ENCODE measurements around the gene NRIP2.

The NRIP2 gene

GRCh38 chr12:2844786-2845185, 10.0 kb upstream of the NRIP2 start:
- DNase-seq = no peak

GRCh38 chr12:2842948-2843347, 8.1 kb upstream of the NRIP2 start:
- no peak for DNase-seq

- DNase-seq = no peak
Observed at GRCh38 chr12:2841056-2841650, 6.3 kb upstream of the NRIP2 start.

GRCh38 chr12:2836574-2836973, 1.7 kb upstream of the NRIP2 start:
- DNase-seq = no peak

DNA sequence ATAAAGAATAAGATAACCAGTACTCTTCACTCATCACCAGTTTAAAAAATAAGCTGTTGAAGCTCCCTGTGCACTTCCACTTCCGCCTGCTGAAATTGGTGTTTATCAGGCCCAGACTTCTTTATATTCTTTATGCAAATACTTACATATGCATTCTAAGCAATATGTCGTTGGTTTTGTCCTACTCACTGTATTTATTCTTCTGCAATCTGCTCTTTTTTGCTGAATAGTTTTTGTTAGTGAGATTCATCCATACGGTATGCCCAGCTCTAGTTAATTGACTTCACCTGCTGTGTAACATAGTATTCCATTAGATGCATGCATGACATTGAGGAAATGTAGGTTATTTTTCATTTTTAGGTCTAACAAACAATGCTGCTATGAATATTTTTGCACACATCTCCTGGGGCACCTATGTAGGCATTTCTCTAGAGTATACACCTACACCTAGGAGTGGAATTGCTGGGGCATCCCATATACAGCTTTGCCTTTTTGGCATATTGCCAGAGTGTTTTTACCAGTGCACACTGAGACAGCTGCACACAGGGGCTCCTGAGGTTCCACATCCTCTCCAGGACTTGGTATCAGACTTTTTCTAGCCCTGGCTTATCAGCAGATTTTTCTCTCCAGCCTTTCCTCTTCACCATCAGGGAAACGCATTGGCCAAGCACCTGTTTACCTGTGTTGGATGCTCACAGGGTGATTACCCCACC, 1.0 kb upstream of the NRIP2 start:
- no peak for DNase-seq

- no peak for DNase-seq
Observed at GRCh38 chr12:2833810-2834209, 1.0 kb downstream of the NRIP2 start.

- DNase-seq = no peak
Observed at GRCh38 chr12:2833327-2833726, 1.5 kb downstream of the NRIP2 start.

GRCh38 chr12:2832550-2833127, 2.2 kb downstream of the NRIP2 start:
- DNase-seq = no peak

- no peak for DNase-seq
Observed at GRCh38 chr12:2829275-2829674, 5.6 kb downstream of the NRIP2 start.

DNA sequence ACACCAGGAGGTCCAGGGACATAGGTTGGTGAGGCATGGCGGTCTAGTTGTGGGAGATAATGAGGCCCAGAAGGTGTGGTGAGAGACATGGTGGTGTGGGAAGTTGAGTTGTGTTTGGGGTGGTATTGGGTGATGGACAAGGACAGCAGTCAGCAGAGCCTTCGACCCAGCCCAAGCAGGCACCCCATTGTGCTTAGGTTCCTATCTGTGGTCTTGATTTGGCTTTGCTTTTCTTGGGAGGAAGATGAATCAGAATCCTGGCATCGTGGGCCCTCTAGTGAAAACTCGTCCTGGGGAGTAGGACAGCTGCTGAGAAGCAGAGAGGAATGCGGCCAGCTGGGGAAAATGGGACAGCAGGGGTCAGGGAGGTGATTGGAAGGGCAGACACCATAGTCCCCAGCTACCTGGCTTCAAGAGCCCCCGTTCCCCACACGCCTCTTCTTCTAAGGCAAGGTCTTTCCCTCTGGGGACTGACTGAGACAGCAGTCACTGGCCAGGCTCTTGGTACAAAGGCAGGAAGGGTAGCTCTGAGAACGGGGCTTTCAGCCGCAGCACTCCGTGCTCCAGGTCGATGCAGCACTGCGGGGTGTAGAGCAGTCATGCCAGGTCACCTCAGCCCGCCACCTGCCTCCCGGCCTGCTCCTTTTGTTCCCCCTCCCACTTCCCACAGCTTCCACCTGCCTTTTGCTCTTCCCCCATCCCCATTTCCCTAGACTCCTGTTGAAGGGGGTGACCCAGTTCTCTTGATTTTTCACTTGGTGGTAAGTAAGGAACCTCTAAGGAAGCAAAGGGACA, 7.9 kb downstream of the NRIP2 start:
- DNase-seq = no peak

- no peak for DNase-seq
Observed at GRCh38 chr12:2826036-2826435, 8.8 kb downstream of the NRIP2 start.

- DNase-seq = no peak
Observed at GRCh38 chr12:2825132-2825531, 9.7 kb downstream of the NRIP2 start.

GRCh38 chr12:2824541-2824940, 10.3 kb downstream of the NRIP2 start:
- DNase-seq = no peak

DNA sequence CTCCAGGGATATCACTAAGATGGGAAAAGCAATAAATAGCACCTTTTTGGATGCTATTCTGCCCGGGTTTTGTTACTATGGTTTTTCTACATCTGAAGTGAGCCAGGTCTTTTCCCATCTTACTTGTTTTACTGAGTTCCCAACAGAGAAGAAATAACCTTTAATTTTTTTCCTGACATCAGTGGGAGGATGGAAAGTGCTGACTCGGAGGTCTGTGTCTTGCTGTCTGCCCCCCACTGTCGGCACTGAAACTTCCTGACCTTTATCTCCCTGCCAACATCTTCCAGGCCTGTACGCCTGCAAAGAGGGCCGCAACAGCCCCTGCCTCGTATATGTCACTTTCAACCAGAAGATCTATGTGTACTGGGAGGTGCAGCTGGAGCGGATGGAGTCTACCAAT, 11.4 kb downstream of the NRIP2 start:
- no peak for DNase-seq

- no peak for DNase-seq
Observed at GRCh38 chr12:2820432-2820831, 14.4 kb downstream of the NRIP2 start.

DNA sequence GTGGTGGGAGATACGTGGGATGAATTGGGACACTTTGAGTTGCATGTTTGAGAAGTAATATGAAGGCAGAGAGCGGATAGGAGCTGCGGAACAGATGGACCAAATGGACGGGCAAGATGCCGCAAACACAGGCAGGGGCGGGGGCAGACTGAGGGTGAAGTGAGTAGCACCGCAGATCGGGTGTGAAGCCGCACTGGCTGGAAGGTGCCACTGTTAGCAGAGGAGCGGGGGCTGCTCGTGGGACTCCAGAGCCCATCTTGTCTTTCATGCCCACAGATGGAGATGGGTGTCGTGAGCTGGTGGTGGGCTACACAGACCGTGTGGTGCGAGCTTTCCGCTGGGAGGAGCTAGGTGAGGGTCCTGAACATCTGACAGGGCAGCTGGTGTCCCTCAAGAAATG, 15.0 kb downstream of the NRIP2 start:
- DNase-seq = no peak

DNA sequence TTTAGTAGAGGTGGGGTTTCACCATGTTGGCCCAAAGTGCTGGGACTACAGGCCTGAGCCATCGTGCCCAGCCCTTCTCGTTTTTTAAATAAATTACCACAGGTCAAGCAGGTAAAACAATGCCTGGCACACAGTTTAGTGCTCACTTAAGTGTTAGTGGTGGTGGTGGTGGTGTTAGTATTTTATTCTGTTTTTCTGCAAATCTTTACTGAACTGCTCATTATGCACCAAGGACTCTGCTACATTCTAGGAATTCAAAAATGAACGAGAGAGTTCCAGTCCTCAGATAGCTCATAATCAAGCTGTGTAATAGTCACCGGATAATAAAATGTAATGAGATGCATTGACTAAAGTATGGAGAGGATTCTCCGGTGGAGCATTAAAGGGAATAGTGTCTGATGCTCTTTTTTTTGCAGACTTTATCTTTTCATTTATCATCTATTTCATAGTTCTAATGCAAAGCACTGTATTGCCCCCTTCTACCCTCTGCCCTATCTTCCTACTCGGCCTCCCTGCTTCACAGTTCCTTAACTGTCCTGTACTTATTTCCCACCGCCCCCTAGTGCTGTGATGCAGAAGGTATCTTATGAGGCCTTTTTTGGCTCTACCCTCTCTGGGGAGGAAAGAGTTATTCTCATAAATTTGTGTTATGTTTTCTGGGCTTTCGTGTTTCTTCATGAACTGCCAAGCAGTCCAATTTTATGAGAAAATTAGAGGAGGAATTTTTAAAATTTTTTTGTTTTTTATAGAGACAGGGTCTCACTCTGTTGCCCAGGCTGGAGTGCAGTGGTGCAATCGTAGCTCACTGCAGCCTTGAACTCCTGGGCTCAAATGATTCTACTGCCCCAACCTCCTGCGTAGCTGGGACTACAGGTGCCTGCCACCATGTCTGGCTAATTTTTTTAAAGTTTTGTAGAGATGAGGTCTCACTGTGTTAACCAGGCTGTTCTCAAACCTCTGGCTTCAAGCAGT, 21.3 kb downstream of the NRIP2 start:
- DNase-seq = peak; percentile 50 to 61

DNA sequence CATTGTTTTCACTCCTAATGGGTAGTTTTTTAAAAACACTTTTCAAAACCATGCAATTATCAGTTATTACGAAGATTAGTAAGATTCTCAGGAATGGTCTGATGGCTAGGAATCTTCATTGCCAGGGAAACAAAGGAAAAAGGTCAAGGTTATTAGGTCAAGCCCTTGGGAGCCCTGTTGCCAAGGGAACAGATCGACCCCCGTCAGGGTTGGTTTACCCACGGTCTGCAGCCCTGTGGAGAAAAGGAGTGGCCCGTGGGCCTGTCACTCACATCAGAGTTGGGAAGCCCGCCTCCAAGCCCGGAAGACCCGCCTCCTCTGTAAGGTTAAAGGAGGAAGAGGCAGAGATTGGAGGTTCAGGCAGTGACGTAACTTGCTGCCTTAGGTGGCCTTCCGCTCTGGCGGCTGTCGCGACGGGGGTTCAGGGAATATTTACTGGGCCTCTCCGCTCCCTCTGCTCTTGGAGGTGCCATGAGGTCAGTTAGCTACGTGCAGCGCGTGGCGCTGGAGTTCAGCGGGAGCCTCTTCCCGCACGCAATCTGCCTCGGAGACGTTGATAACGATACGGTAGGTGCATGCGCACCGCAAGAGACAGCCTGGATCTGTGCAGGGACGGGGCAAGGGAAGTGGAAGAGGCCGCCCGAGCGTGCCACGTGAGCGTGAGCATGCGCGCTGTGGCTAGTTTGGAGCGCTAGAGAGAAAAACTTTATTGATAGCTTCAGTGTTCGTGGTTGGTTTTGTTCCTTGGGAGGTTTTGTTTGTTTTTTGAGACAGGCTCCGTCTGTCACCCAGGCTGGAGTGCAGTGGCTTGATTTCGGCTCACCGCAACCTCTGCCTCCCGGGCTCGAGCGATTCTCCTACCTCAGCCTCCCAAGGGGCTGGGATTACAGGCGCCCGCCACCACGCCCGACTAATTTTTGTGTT, 22.3 kb downstream of the NRIP2 start, which contains the start of gene ITFG2:
Gene ITFG2 (plus strand): TSS at position 379 of the 924 bp plus-strand sequence. CDS start 93 bp downstream, at position 472.
- DNase-seq = peak; percentile 96 to 97

DNA sequence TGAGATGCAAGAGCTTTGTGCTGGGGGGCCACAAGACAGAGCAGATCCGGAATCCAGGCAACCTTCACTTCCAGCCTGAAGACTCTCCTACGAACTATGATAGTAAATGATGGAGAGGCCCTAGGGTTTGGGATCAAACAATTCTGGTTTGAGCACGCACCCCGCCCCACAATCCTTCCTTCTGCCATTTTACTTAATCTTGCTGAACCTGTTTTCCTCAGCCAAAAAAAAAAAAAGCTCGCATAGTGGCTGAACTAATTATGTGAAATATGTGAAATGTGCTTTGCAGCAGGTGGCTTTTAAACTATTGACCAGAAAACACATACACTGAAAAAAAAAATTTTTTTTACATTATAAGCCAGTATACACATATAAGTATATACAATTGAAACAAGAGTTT, 23.0 kb downstream of the NRIP2 start:
- DNase-seq = no peak

- DNase-seq = no peak
Observed at GRCh38 chr12:2806700-2807099, 28.1 kb downstream of the NRIP2 start.

DNA sequence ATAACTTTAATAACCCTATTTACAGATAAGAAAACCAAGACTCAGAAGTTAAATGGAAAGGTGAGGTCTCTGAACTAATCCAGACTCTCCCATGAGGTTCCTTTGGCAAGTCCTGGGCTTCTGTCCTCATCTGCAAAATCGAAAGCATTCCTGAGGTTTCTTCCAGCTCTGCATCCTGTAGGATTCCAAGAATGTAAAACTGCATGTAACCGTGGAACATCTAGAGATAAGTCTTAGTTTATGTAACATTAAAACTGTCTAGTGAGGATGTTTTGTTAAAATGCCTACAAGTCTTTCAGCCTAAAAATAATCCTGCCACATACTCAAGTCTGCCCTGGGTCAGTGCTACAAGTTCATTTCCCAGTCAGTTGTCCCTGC, 29.7 kb downstream of the NRIP2 start:
- no peak for DNase-seq
